Kidney capillary endothelial cell (primary cell): ENCODE measurements around the gene KRTCAP2.
"Not testable (repeated sequence)": the region's sequence is repeated elsewhere in the genome, so short reads cannot be mapped to it uniquely, and the experiment has no call there.

Experiments used
- DNase-seq: peaks from one replicate; pipeline ENCODE4 v3.0.0-alpha.2; 2018; ENCODE audit warnings: low spot score

Gene KRTCAP2

DNA sequence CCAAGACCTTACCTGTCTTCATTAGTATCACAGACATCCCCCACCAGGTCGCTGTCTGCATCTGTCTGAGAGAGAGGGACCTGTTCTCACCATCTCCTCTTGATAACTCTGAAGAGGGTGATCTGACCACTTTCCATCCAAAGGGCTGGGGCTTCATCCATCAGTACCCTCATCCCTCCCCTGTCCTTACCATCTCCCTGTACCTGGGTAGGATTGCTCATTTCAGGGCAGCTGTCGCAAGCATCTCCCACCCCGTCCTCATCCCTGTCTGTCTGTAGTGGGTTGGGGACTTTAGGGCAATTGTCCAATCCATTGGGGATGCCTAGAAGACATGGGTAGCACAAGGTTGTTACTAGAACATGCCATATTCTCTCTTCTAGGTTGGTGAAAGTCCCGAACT lies 26.7 kb upstream of the KRTCAP2 start:
- no peak for DNase-seq

DNA sequence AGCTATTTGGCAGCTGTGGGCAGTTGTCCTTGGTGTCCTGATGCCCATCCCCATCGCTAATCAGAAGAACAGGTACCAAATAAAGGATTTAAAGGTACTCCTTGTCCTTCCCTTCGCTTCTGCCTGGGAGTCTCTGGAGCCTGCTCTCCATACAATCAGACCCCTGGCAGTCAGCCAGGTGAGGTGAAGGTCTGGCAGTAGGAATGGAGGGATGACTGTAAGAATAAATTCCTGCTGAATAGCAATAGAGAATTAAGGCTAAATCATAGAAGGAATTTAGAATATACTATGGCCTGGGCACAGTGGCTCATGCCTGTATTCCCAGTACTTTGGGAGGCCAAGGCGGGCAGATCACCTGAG lies 25.4 kb upstream of the KRTCAP2 start:
- no peak for DNase-seq

DNA sequence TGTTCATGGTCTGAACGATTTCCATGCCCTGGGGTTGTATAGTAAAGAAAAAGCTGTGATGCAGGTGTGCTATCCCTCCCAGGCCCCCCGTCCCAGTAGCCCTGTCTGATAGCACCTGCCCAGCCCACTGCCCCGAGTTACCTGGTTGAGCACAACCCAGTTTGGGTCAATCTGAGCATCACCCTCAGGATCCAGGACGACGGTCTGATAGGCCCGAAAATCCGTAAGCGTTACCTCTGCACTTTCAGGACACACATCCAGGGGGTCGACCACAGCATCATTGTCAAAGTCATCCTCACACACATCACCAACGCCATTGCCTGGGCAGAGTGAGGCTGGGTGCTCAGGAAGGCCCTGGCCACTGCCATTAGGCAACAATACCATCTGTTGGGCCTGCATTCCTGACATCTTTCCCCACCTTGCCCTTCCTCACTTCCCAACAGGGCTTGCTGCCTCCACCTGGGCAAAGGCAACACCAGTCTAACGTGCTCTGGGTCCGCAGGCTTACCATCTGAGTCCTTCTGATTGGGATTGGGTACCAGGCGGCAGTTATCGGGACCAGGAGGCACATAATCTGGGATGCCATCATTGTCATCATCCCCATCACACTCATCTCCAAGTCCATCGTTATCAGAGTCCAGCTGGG lies 24.9 kb upstream of the KRTCAP2 start:
- no peak for DNase-seq

DNA sequence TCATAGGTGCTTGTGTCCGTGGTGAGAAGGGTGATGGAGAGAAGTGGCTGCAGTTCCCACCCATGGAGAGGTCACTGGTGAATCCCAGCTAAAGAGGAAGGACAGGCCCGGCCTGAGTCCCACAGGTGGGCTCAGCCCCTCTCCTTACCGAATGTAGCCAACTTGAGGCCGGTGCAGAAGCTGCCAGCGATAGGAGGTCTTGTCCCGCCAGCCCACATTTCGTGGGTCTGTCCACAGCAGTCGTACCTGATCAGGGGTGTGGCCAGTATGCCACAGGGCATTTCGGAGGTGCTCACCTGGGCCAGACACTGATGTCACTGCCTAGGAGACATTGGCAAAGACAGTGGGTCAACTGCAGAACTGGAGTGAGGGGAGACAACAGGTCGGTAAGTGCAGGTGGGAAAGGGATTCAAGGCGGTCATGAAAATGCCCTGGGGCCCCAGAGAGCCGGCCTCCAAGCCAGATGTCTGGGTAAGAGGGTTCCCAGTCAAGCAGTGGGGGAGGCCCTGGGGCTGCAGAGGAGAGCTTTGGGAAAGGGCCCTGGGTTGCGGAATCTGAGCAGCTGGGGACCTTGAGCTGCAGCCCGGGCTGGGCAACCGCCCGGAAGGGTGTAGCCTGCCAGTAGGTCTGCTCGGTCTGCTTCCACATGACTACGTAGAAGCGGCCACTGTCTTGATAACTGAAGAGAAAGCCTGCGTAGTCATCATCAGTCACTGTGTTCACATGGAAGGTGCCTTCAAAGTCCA lies 24.0 kb upstream of the KRTCAP2 start:
- no peak for DNase-seq

DNA sequence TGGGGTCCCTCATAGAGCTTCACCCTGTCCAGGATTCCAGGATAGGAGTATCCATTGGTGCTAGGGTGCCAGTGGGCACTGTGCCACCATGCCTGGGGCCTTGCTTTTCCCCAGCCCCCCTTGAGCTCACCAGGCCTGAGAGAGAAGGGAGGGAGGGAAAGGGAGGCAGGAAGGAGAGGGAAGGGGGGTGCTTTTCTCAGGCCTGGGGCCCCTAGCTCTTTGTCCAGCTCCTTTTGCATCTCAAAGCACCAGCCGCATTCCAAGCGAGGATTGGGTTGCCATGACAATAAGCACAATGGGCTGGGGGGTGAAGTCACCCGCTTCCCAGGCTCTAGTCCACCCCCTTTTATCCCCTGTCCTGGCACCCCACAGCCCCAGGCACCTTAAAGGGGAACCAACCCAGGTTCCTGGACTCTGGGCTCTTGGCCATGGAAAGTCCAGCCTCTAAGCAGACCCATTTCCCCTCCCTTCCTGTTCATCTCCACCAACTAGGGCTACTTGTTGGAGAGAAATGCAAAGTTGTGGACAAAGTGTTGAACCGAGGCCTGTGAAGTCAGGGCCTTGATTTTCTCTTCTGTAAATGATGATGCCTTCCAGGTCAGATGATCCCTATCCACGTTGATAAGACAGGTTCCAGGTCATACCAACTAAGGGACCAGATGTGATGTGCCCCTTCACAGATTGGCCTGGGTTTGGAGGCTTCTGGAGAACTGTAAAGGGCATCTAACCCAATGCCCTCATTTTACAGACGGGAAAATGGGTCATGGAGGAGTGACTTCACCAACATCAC lies 23.2 kb upstream of the KRTCAP2 start:
- DNase-seq, result no peak

DNA sequence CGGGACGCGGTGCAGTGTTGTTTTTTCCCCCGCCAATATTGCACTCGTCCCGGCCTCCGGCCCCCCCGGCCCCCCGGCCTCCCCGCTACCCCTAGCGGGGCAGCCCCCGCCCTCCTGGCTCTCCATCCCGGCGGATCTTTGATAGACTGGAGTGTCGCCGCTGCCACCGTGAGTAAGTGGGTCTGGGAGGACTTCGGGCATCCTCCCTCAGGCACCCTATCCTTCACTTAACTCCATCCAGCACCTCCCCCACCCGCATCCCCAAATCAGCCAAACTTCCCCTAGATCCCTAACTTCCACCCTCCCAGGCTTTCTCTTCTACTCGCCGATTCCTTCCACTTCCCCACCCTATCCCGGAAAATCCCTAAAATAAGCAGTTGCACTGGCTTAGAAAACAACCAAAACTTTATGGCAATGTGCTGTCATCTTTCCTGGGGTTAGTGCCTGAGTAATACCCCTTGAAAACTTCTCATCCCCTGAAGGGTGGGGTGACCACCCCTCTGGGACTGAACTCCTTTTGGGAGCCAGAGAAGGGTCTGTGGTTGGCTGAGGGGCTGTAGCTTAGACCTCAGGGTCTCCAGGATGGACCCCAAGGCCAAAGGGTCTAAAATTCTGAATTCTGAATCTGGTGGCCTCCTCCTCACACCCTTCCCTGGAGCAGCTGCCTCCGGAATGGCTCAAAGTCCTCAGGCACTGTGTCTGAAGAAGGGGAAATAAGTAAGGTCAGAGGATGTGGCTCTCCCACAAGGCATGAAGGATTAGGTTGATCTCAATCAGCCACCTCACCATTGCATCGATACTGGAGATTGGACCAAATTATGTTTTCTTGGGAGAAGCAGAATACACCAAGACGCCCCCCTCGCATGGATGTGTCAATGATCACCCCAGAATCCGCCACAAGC lies 22.3 kb upstream of the KRTCAP2 start:
- DNase-seq, result no peak

DNA sequence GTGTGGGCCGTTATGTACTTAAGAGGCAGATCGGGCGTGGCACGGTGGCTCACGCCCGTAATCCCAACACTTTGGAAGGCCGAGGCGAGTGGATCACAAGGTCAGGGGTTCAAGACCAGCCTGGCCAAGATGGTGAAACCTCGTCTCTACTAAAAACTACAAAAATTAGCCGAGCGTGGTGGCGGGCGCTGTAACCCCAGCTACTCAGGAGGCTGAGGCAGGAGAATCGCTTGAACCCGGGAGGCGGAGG lies 20.8 kb upstream of the KRTCAP2 start:
- DNase-seq, result not testable (repeated sequence)

DNA sequence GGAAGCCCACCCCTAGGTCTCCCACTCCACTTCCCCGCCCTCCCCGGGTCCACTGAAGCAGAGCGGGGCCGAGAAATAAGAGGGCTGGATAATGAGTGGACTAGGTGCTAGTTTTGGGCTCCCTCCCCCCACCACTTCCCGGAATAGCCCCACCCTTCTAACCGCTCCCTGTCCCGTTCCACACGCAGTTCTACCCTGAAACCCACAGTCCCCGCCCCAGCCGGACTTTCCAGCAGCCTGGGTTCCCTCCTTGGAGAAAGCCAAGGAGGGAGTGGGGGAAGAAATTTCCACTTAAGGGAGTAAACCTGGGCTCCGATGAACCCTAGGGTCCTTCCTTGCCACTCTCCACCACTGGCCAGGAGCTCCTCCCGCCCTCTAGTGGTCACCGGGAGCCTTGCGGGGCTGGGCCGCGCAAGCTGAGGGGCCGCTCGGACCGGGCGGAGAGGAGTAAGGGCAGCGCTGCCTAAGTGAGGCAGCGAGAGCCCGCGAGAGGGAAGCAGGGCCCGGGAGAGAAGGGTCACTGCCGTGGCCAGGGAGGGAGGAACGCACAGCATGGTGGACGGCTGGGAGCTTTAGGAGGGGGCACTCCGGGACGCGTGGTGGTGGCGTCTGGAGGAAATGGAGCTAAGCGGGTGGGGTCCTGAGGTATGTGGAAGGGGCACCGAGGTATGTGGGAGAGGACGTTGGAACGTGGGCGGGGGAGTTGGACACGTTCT lies 20.3 kb upstream of the KRTCAP2 start:
- peak; percentile 88 for DNase-seq

DNA sequence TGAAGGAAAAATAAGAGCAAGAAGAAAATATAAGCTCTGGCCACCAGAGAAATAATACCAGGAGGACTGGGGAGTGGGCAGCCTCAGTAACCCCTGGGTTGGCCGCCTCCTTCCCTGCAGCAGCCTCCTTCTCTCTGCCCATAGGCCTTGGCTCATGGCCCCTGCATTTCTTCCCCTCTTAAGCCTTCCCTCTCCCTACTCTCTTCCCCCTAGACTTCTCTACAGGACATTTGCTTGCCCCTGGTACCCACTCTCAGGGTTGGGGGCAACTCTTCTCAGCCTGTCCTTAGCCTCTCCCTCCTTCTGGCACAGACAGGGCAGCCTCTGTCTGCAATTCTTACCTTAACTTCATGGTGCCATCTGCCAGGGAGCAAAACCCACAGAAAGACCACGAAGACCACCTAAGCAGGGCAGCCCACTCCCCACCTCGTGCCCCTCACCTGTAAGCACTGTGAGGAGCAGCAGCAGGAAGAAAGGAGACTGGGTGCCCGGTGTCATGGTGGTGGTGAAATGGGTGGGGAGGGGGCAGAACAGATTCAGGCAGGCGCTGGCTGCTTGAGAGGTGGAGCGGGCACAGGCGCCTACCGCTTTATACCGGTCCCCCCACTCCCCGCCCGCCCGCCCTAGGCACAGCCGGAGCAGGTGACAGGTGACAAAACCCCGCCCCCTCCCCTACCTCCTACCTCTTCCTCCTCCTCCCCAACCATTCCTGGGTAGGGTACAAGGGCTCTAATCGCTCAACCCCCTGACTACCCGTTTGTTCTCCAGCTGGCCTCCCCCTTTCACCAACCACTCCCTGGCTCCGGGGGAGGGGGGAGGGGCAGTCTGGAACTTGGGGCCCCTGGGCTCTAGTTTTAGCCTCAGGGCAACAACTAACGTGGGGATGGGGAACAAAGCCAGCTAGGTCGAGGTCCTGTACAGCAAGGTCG lies 19.5 kb upstream of the KRTCAP2 start:
- DNase-seq, result no peak

DNA sequence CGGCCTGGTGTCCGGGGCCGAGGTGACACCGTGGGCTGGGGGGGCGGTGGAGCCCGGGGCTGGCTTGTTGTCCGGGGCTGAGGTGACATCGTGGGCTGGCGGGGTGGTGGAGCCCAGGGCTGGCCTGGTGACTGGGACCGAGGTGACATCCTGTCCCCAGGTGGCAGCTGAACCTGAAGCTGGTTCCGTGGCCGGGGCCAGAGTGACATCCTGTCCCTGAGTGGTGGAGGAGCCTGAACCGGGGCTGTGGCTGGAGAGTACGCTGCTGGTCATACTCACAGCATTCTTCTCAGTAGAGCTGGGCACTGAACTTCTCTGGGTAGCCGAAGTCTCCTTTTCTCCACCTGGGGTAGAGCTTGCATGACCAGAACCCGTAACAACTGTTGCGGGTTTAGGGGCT lies 18.8 kb upstream of the KRTCAP2 start:
- DNase-seq, result no peak

DNA sequence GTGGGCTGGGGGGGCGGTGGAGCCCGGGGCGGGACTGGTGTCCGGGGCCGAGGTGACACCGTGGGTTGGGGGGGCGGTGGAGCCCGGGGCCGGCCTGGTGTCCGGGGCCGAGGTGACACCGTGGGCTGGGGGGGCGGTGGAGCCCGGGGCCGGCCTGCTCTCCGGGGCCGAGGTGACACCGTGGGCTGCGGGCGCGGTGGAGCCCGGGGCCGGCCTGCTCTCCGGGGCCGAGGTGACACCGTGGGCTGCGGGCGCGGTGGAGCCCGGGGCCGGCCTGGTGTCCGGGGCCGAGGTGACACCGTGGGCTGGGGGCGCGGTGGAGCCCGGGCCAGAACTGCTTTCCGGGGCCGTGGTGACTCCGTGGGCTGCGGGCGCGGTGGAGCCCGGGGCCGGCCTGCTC lies 16.8 kb upstream of the KRTCAP2 start:
- not testable (repeated sequence) for DNase-seq

DNA sequence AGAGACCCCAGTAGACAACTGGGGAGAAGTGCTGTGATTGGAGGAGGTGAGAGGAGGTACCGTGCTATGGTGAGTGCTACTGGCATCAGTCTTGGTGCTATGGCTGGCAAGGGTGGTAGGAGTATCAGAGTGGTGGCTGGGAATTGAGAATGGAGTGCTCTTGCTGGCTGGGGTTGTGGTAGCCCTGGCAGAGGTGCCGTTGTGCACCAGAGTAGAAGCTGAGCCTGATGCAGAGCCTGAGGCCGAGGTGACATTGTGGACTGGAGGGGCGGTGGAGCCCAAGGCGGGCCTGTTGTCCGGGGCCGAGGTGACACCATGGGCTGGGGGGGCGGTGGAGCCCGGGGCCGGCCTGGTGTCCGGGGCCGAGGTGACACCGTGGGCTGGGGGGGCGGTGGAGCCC lies 15.2 kb upstream of the KRTCAP2 start:
- DNase-seq, result no peak

DNA sequence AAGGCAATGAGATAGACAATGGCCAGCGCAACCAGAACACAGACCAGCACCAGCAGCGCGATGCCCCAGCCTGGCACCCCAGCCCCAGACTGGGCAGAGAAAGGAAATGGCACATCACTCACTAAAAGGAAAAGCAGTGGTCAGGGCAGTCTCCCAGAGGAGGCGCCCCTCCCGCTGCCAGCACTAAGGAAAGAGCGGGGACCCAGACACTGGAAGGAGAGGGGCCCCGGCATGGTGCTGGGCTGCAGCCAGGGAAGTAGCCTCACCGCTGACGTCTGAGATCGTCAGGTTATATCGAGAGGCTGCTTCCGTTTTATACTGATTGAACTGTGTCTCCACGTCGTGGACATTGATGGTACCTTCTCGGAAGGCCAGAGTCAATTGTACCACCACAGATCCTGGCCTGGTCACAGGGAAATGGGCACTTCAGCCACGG lies 14.4 kb upstream of the KRTCAP2 start:
- DNase-seq, result no peak

DNA sequence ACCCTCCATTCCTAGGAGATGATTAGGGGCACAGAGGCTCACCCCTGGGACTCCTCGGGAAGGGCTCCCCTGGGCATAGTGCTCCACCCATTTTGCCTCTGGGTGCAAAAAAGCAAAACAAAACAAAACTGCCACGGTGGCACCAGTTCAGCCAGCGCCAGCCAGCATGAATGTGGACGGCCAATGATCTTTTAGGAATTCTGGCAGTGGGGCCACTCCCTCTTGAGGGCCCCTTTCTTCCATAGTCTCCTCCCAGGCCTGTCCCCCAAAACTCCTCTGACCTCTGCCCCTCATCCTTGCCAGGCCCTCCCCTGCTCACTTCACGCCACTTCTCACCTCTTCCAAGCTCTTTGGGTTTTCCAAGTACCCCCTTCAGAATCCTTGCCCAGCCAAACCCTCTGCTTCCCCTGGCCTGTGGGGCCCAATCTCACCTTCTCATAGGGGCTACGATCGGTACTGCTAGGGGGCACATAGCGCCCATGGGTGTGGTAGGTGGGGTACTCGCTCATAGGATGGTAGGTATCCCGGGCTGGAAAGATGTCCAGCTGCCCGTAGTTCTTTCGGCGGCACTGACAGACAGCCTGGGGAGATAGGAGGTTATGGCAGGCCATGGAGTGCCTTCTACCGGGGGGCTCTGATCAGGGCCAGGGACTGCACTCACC lies 13.8 kb upstream of the KRTCAP2 start:
- DNase-seq, result no peak

DNA sequence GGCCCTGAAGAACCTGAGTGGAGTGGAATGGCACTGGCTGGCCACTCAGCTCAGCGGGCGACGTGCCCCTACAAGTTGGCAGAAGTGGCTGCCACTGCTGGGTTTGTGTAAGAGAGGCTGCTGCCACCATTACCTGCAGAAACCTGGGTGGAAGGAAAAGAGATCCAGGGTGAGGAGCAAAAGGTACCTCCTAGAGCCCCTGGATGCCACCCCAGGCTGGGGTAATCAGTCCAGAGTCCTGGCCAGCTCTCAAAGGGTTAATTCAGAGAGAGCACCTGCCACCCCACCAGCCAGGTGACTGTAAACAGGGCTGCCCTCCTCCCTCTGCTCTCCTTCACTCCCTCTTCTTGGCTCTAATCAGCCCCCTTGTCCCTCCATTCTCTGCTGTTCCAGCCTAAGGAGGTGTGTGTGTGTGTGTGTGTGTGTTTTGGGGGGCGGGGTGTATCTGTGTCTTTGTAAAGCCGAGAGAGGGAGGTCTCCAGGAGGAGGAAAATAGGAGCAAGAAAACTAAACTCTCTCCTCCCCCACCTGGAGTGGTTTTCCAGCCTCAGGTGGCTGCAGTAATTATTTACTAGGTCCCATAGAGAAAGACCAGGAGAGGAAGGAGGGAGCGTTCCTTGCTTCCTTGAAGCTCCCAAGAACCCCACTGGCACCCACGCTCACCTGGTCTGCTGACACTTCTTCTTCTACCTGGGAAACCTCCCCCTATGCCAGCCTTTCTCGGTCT lies 13.1 kb upstream of the KRTCAP2 start:
- no peak for DNase-seq

DNA sequence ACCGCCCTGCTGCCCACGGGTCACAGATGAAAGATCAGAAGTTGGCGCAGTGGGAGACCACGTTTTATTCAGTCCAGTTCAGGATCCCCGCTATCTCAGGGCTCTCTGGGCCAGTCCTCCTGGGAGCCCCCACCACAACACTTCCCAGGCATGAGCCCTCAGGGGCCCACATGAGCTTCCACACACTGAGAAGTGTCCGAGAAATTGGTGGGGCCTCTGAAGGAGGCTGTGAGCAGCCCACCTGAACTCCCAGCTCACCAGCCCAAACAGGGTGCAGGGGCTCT lies 12.6 kb upstream of the KRTCAP2 start:
- DNase-seq, result no peak

DNA sequence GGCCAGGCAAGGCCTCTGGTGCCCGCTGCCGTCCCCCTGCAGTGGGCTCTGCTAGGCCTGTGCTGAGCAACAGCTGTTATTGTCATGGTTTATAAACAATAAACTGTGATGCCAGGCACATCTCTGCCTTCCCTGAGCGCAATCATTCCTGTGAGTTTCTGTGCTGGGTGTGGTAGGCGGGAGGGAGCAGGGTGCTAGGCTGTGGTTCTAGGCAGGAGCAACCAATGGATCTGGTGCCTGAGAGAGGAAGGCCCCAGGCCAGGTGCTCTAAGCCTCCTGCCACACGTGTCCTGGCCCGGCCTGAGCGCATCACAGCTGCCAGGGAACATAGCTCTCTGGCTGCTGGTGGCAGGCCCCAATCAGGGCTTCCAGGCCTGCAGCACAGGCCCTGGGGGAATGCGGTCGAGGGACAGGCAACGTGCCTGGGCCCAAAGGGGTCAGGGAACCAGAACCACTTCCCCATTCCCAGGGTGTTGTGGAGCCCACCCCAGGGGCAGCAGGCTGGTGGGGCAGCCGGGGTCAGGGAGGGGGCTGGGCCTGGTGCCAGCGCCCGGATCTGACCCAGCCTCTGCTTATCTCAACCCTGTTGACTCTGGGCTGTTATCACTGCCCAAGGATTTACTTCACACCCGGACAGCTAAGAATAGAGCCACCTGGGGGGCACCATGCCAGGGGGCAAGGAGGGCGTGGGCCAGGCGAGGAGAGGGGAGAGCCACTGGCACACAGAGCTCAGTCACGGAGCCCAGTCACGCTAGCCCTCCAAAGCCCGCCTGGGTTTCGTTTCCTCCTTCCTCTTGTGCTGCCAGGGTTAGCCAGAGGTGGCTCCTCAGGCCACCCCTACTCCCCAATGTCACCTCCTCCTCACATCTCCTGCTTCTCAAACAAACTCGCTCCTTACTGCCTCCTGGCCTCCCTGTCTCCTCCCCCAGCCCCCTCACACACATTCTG lies 12.0 kb upstream of the KRTCAP2 start:
- no peak for DNase-seq

DNA sequence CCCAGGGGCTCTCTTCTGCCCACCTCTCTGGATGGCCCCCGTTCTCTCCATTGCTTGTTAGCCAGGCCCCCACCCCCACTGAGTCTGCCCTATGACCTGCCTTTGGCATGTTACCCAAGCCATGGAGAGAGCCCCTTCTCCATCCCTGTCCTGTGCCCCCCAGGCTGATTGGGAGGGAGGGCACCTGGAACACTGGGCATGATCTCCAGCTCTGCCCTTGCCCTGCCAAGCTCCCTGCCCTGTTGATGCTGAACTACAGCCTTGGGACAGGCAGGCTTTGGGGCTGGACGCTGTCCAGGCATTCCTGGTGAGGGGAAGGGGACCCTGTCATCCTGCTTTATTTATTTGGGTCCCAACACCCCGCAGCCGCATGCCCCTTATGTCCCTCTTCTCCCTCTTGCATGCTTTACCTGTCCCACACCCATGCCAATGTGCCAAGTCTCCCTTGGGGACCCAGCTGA lies 11.3 kb upstream of the KRTCAP2 start:
- DNase-seq, result no peak
